Lung (tissue), 12 donors: ENCODE data around the gene NSD2. TPM values are rescaled to one million over a fixed set of nuclear protein-coding genes. Genes with fewer than 3 reads are reported as not detected.

ENCODE experiments used
- ATAC-seq: fragments of 200-7000 bp; cut with Tn5 transposase; one replicate; pipeline ENCODE4 v1.9.1; 2020; ENCODE audit warnings: moderate number of reproducible peaks; ENCODE audit not compliant: insufficient read depth, low FRiP score
- DNase-seq, 3 donors: peaks; one replicate each; pipeline ENCODE4 v3.0.0-alpha.2; 2013 to 2017
- H3K27ac ChIP-seq, 2 donors: one replicate each; pipeline ENCODE4 v1.5.1; 2013; ENCODE audit warnings: mild to moderate bottlenecking in 2 of 2, moderate library complexity in 2 of 2, control low read depth in 1 of 2, inconsistent platforms in 1 of 2, low read depth in 1 of 2, low read length in 1 of 2
- H3K27me3 ChIP-seq, 3 donors: one replicate each; pipeline ENCODE4 v1.5.1; 2013; ENCODE audit warnings: low read length in 2 of 3; ENCODE audit not compliant: control insufficient read depth in 3 of 3, insufficient read depth in 3 of 3
- H3K36me3 ChIP-seq, 4 donors: one replicate each; pipeline ENCODE4 v1.5.1; 2013; ENCODE audit warnings: low read length in 4 of 4, mild to moderate bottlenecking in 1 of 4, moderate library complexity in 1 of 4; ENCODE audit not compliant: control insufficient read depth in 4 of 4, insufficient read depth in 4 of 4
- H3K4me1 ChIP-seq, 5 donors: one replicate each; pipeline ENCODE4 v1.5.1; 2013; ENCODE audit warnings: low read length in 5 of 5, mild to moderate bottlenecking in 2 of 5, moderate library complexity in 1 of 5; ENCODE audit not compliant: control insufficient read depth in 5 of 5, insufficient read depth in 5 of 5
- H3K4me3 ChIP-seq: one replicate; pipeline ENCODE4 v1.5.1; 2013; ENCODE audit warnings: mild to moderate bottlenecking, control low read depth, moderate library complexity
- H3K9ac ChIP-seq, 2 donors: one replicate each; pipeline ENCODE4 v1.5.1; 2013; ENCODE audit warnings: low read length in 2 of 2, control low read depth in 1 of 2; ENCODE audit not compliant: insufficient read depth in 1 of 2
- H3K9me3 ChIP-seq, 4 donors: one replicate each; pipeline ENCODE4 v1.5.1; 2013; ENCODE audit warnings: low read length in 3 of 4, mild to moderate bottlenecking in 1 of 4, moderate library complexity in 1 of 4; ENCODE audit not compliant: control insufficient read depth in 4 of 4, insufficient read depth in 3 of 4
- WGBS, 2 donors: extraction: QIAGEN DNeasy Blood & Tissue Kit; methylation state at CpG; one replicate each; pipeline ENCODE4 v1.1.7; 2013; 5-methylcytosine and 5-hydroxymethylcytosine counted together
- polyA plus RNA-seq, 2 donors: library from polyadenylated mRNA; stranded (reverse); fragments of 200-250 nt; gene quantifications; one replicate each; pipeline ENCODE4 v1.2.1, GENCODE V29; 2013
- total RNA-seq, 2 donors: library from RNA; depleted of rRNA in 1 of 2; stranded (reverse); fragments of >200 nt in 1 of 2; gene quantifications; one replicate each; pipeline ENCODE4 v1.2.1, GENCODE V29; 2014 to 2021
- TF ChIP-seq, protein P1 (sequence below): IDR thresholded peaks from 2 replicates; pipeline ENCODE4 v1.5.1; 2012; ENCODE audit warnings: mild to moderate bottlenecking; ENCODE audit errors: control extremely low read depth, extremely low read depth
- donor health status: control.
- donor health status: control.
- donor health status: Bipolar disorder and iron deficiency.
- donor health status: healthy.
- donor health status: DM: yes; HTN: yes; CAD: no.

Gene NSD2
- total and polyA plus RNA-seq, 4 donors, result 12.7 to 66.2 (median 28.3) TPM

- Histone ChIP-seq H3K9ac (no peak overlapping the region), H3K4me1 (peaks cover 0 to 3% (median 0%) of the 10 kb centered on the region in 5 donors), H3K36me3 (peaks cover 0 to 30% (median 21%) of the 10 kb centered on the region in 4 donors), H3K27ac (peak overlapping the region in 1 of 2 donors; percentile 17), H3K9me3 (no peaks in the 10 kb centered on the region), H3K4me3 (no peak overlapping the region), H3K27me3 (no peaks in the 10 kb centered on the region)
- peak in 1 of 3 donors; percentile 12 for DNase-seq
- 86 to 93% methylated on average over 11 of the region's 11 CpGs for WGBS, 2 donors
- no peak for ATAC-seq
- TF ChIP-seq, protein P1, sequence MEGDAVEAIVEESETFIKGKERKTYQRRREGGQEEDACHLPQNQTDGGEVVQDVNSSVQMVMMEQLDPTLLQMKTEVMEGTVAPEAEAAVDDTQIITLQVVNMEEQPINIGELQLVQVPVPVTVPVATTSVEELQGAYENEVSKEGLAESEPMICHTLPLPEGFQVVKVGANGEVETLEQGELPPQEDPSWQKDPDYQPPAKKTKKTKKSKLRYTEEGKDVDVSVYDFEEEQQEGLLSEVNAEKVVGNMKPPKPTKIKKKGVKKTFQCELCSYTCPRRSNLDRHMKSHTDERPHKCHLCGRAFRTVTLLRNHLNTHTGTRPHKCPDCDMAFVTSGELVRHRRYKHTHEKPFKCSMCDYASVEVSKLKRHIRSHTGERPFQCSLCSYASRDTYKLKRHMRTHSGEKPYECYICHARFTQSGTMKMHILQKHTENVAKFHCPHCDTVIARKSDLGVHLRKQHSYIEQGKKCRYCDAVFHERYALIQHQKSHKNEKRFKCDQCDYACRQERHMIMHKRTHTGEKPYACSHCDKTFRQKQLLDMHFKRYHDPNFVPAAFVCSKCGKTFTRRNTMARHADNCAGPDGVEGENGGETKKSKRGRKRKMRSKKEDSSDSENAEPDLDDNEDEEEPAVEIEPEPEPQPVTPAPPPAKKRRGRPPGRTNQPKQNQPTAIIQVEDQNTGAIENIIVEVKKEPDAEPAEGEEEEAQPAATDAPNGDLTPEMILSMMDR, result no peak
Observed at GRCh38 chr4:1939664-1940509, 68.7 kb downstream of the NSD2 start.

DNA sequence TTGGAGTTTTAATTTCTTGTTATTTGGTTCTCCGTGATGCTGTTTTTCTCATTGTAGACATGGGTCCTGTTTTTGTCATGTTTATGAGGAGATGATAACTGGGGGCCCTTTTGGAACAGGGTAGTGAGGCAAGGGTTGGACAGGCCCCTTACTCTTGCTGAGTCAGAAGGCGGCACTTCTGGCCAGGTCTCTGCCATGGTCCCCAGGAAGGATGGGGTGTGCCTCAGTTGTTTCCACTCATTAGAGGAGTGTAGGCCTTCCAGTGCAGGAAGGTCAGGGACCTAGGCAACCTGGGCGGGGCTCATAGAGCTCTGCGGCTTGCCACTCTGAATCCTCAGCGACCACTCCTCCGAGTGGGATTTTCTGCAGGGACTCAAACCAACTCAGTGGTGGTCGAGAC, 69.4 kb downstream of the NSD2 start:
- no peak for DNase-seq
- Histone ChIP-seq H3K36me3 (peaks cover 0 to 25% (median 18%) of the 10 kb centered on the region in 4 donors), H3K4me3 (no peak overlapping the region), H3K27ac (peak overlapping the region in 1 of 2 donors; percentile 54), H3K4me1 (peaks cover 0 to 3% (median 0%) of the 10 kb centered on the region in 5 donors), H3K9me3 (no peaks in the 10 kb centered on the region), H3K9ac (no peak overlapping the region), H3K27me3 (no peaks in the 10 kb centered on the region)
- 95% methylated on average over 7 of the region's 7 CpGs for WGBS, 2 donors
- TF ChIP-seq, protein P1, result no peak
- no peak for ATAC-seq

GRCh38 chr4:1943928-1944327, 72.7 kb downstream of the NSD2 start:
- ATAC-seq (no peak), DNase-seq (no peak)
- H3K36me3 ChIP-seq, result peaks cover 0 to 21% (median 15%) of the 10 kb centered on the region in 4 donors
- 98 to 99% methylated on average over 7 of the region's 7 CpGs for WGBS, 2 donors
- no peak overlapping the region for H3K27ac ChIP-seq
- H3K27me3 ChIP-seq, result no peaks in the 10 kb centered on the region
- TF ChIP-seq, protein P1, result no peak
- no peak overlapping the region for H3K4me3 ChIP-seq
- H3K4me1 ChIP-seq, result peaks cover 0 to 3% (median 0%) of the 10 kb centered on the region in 5 donors
- H3K9me3 ChIP-seq, result no peaks in the 10 kb centered on the region
- no peak overlapping the region for H3K9ac ChIP-seq
